Thyroid gland (tissue), 4 donors: ENCODE results near the gene USP3.
"Not testable (repeated sequence)": the region's sequence is repeated elsewhere in the genome, so short reads cannot be mapped to it uniquely, and the experiment has no call there.

ENCODE experiments used
- POLR2A ChIP-seq, 2 donors: fragments of 450-650 bp; IDR thresholded peaks; one replicate each; pipeline ENCODE4 v1.6.1; 2017; ENCODE audit warnings: antibody characterized with exemption in 2 of 2, mild to moderate bottlenecking in 2 of 2, moderate library complexity in 1 of 2
- TF ChIP-seq, protein P1 (sequence below), 6 experiments: fragments of 200-600 bp in 3 of 6; fragments of 450-650 bp in 3 of 6; sonication (generic) in 3 of 6; IDR thresholded peaks; one replicate each; pipeline ENCODE4 v1.5.1; 2016 to 2019; ENCODE audit warnings: antibody characterized with exemption in 6 of 6, mild to moderate bottlenecking in 2 of 6, inconsistent platforms in 1 of 6, moderate library complexity in 1 of 6

DNA sequence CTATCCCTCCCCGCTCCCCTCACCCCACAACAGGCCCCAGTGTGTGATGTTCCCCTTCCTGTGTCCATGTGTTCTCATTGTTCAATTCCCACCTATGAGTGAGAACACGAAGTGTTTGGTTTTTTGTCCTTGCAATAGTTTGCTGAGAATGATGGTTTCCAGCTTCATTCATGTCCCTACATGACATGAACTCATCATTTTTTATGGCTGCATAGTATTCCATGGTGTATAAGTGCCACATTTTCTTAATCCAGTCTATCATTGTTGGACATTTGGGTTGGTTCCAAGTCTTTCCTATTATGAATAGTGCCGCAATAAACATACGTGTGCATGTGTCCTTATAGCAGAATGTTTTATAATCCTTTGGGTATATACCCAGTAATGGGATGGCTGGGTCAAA is 112.8 kb downstream of the USP3 start:
- not testable (repeated sequence) for TF ChIP-seq POLR2A (IDR thresholded peaks at IDR 0.05)
- TF ChIP-seq, protein P1, sequence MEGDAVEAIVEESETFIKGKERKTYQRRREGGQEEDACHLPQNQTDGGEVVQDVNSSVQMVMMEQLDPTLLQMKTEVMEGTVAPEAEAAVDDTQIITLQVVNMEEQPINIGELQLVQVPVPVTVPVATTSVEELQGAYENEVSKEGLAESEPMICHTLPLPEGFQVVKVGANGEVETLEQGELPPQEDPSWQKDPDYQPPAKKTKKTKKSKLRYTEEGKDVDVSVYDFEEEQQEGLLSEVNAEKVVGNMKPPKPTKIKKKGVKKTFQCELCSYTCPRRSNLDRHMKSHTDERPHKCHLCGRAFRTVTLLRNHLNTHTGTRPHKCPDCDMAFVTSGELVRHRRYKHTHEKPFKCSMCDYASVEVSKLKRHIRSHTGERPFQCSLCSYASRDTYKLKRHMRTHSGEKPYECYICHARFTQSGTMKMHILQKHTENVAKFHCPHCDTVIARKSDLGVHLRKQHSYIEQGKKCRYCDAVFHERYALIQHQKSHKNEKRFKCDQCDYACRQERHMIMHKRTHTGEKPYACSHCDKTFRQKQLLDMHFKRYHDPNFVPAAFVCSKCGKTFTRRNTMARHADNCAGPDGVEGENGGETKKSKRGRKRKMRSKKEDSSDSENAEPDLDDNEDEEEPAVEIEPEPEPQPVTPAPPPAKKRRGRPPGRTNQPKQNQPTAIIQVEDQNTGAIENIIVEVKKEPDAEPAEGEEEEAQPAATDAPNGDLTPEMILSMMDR (IDR thresholded peaks at IDR 0.05) = not testable (repeated sequence)
